HCT116 (cell line): ENCODE data around the gene DENND1A. TPM values are rescaled to one million over a fixed set of nuclear protein-coding genes. Genes with fewer than 3 reads are reported as not detected.

Experiments used
- ATAC-seq: fragments of 200-7000 bp; cut with Tn5 transposase; 2 replicates; pipeline ENCODE4 v1.9.1; 2020; ENCODE audit warnings: mild to moderate bottlenecking, moderate library complexity
- BruUV-seq: library from RNA; stranded (reverse); fragments of 400-500 nt; replicated peaks from 2 replicates; lab custom pipeline; 2021; lab: Mats Ljungman, UMichigan
- CTCF ChIA-PET: fragments of 300-600 bp; sonication (Branson Sonifier 250); formaldehyde crosslinking; loops from one replicate; lab custom pipeline; 2021; ENCODE audit warnings: antibody characterized with exemption; lab: Charles Lee
- POLR2A ChIA-PET: fragments of 300-600, 350-600 bp; sonication (Branson Sonifier 250); formaldehyde crosslinking; loops from one replicate; lab custom pipeline; 2021; ENCODE audit warnings: antibody characterized with exemption; lab: Charles Lee
- RAD21 ChIA-PET, 2 experiments: fragments of 300-600 bp; sonication (Branson Sonifier 250); formaldehyde crosslinking; loops; one replicate each; lab custom pipeline; 2023; ENCODE audit warnings: low total read pairs in 2 of 2; ENCODE audit not compliant: uncharacterized antibody in 2 of 2, unreplicated experiment in 2 of 2, low non-redundant PET in 1 of 2; lab: Charles Lee
- DNase-seq: peaks from one replicate; pipeline ENCODE4 v3.0.0-alpha.2; 2010; ENCODE audit warnings: low read depth, low spot score
- H2AFZ ChIP-seq: fragments of 200-600 bp; shearing (Covaris generic), sonication (generic); 2 replicates; pipeline ENCODE4 v1.6.1; 2017; ENCODE audit warnings: low read depth, mixed run types, mixed read lengths, antibody characterized with exemption, low read length; ENCODE audit not compliant: poor library complexity, severe bottlenecking
- H3K27ac ChIP-seq: 2 replicates; pipeline ENCODE4 v1.5.1; 2012; ENCODE audit warnings: low read depth, low read length
- H3K27me3 ChIP-seq: fragments of 200-600 bp; sonication (generic); 2 replicates; pipeline ENCODE4 v1.6.1; 2016; ENCODE audit warnings: mixed run types, low read length, mixed read lengths; ENCODE audit not compliant: insufficient read depth
- H3K36me3 ChIP-seq, 2 experiments: fragments of 200-500 bp in 1 of 2; fragments of 200-600 bp in 1 of 2; sonication (Bioruptor generic) in 1 of 2; sonication (generic) in 1 of 2; 2 replicates each; pipeline versions ENCODE4 v1.5.1 to v1.6.1; 2014 to 2016; ENCODE audit warnings: low read length in 2 of 2, inconsistent platforms in 1 of 2, mixed read lengths in 1 of 2, mixed run types in 1 of 2; ENCODE audit not compliant: insufficient read depth in 2 of 2, control insufficient read depth in 1 of 2
- H3K4me1 ChIP-seq, 2 experiments: fragments of 200-600 bp in 1 of 2; sonication (generic) in 1 of 2; 2 replicates each; pipeline versions ENCODE4 v1.5.1 to v1.6.1; 2012 to 2017; ENCODE audit warnings: low read length in 2 of 2, inconsistent platforms in 1 of 2, mild to moderate bottlenecking in 1 of 2, mixed read lengths in 1 of 2, mixed run types in 1 of 2, moderate library complexity in 1 of 2; ENCODE audit not compliant: insufficient read depth in 2 of 2, control insufficient read depth in 1 of 2
- H3K4me2 ChIP-seq: fragments of 200-600 bp; sonication (generic); 2 replicates; pipeline ENCODE4 v1.6.1; 2017; ENCODE audit warnings: mixed run types, low read length, mixed read lengths
- H3K4me3 ChIP-seq, 2 experiments: fragments of 200-600 bp in 1 of 2; sonication (generic) in 1 of 2; replicated peaks in 1 of 2; 2 replicates each; pipeline ENCODE4 v1.5.1; 2011 to 2016; ENCODE audit warnings: low read length in 2 of 2, control low read depth in 1 of 2, low read depth in 1 of 2, mild to moderate bottlenecking in 1 of 2, mixed read lengths in 1 of 2, mixed run types in 1 of 2
- H3K79me2 ChIP-seq: fragments of 200-600 bp; sonication (generic); 2 replicates; pipeline ENCODE4 v1.6.1; 2017; ENCODE audit warnings: mild to moderate bottlenecking, mixed run types, low read length, moderate library complexity, mixed read lengths; ENCODE audit not compliant: insufficient read depth
- H3K9ac ChIP-seq: fragments of 200-600 bp; sonication (generic); 2 replicates; pipeline ENCODE4 v1.6.1; 2016; ENCODE audit warnings: low read length, mixed read lengths
- H3K9me2 ChIP-seq: fragments of 200-600 bp; sonication (generic), shearing (Covaris generic); 2 replicates; pipeline ENCODE4 v1.6.1; 2017; ENCODE audit warnings: mixed run types, mild to moderate bottlenecking, moderate library complexity; ENCODE audit not compliant: insufficient read depth
- H3K9me3 ChIP-seq, 2 experiments: fragments of 200-500 bp in 1 of 2; fragments of 200-600 bp in 1 of 2; sonication (Bioruptor generic) in 1 of 2; sonication (generic) in 1 of 2; 2 replicates each; pipeline ENCODE4 v1.6.1; 2014 to 2017; ENCODE audit warnings: low read length in 2 of 2, mixed read lengths in 2 of 2, inconsistent platforms in 1 of 2, low read depth in 1 of 2, mild to moderate bottlenecking in 1 of 2, mixed run types in 1 of 2, moderate library complexity in 1 of 2; ENCODE audit not compliant: control insufficient read depth in 1 of 2, insufficient read depth in 1 of 2
- H4K20me1 ChIP-seq: fragments of 200-600 bp; sonication (generic), shearing (Covaris generic); 2 replicates; pipeline ENCODE4 v1.6.1; 2017; ENCODE audit warnings: mixed run types, mild to moderate bottlenecking, moderate library complexity; ENCODE audit not compliant: insufficient read depth
- ATF3 ChIP-seq: IDR thresholded peaks from 2 replicates; pipeline ENCODE4 v1.6.1; 2012
- CBX3 ChIP-seq: IDR thresholded peaks from 2 replicates; pipeline ENCODE4 v1.6.1; 2012; ENCODE audit warnings: low read depth
- CEBPB ChIP-seq: IDR thresholded peaks from 2 replicates; pipeline ENCODE4 v1.6.1; 2012; ENCODE audit warnings: low read depth
- ELF1 ChIP-seq: IDR thresholded peaks from 2 replicates; pipeline ENCODE4 v1.6.1; 2012; ENCODE audit warnings: low read depth, borderline replicate concordance
- EZH2phosphoT487 ChIP-seq: fragments of 200-600 bp; IDR thresholded peaks from 2 replicates; pipeline ENCODE4 v1.6.1; 2018; ENCODE audit warnings: antibody characterized with exemption, borderline replicate concordance
- FOSL1 ChIP-seq: IDR thresholded peaks from 2 replicates; pipeline ENCODE4 v1.6.1; 2012; ENCODE audit warnings: low read depth
- JUND ChIP-seq: IDR thresholded peaks from 2 replicates; pipeline ENCODE4 v1.6.1; 2012
- POLR2A ChIP-seq: IDR thresholded peaks from 2 replicates; pipeline ENCODE4 v1.7.0; 2011; ENCODE audit warnings: borderline replicate concordance; ENCODE audit not compliant: insufficient read depth, insufficient read length; ENCODE audit errors: extremely low read depth
- POLR2AphosphoS5 ChIP-seq: IDR thresholded peaks from 2 replicates; pipeline ENCODE4 v1.6.1; 2011; ENCODE audit warnings: mild to moderate bottlenecking, low read depth, low read length, moderate library complexity
- RAD21 ChIP-seq: IDR thresholded peaks from 2 replicates; pipeline ENCODE4 v1.6.1; 2012; ENCODE audit warnings: low read depth, mild to moderate bottlenecking
- REST ChIP-seq: IDR thresholded peaks from 2 replicates; pipeline ENCODE4 v1.6.1; 2012; ENCODE audit warnings: low read depth
- SIN3A ChIP-seq: IDR thresholded peaks from 2 replicates; pipeline ENCODE4 v1.6.1; 2012; ENCODE audit warnings: low read depth
- TCF7L2 ChIP-seq: IDR thresholded peaks from 2 replicates; pipeline ENCODE4 v1.7.0; 2011; ENCODE audit warnings: borderline replicate concordance, inconsistent platforms; ENCODE audit not compliant: insufficient read depth, insufficient read length; ENCODE audit errors: extremely low read depth
- YY1 ChIP-seq: IDR thresholded peaks from 2 replicates; pipeline ENCODE4 v1.6.1; 2011; ENCODE audit warnings: low read length, low read depth, moderate library complexity, mild to moderate bottlenecking; ENCODE audit not compliant: insufficient replicate concordance; ENCODE audit errors: extremely low read depth
- ZBTB33 ChIP-seq: IDR thresholded peaks from 2 replicates; pipeline ENCODE4 v1.6.1; 2011; ENCODE audit warnings: mild to moderate bottlenecking, low read length, moderate library complexity; ENCODE audit not compliant: insufficient replicate concordance; ENCODE audit errors: extremely low read depth
- ZFX ChIP-seq: fragments of 450-650 bp; IDR thresholded peaks from 2 replicates; pipeline ENCODE4 v1.6.1; 2017
- ZNF274 ChIP-seq: fragments of 200-500 bp; sonication (Bioruptor generic); IDR thresholded peaks from 2 replicates; pipeline ENCODE4 v1.6.1; 2014; ENCODE audit warnings: mild to moderate bottlenecking, low read depth, low read length, inconsistent platforms
- intact Hi-C: fragments of 100-400 bp; cut with micrococcal nuclease; formaldehyde crosslinking; loops from 2 replicates; pipeline ENCODE4 v1.10.0; 2022
- total RNA-seq: library from RNA; stranded (reverse); gene quantifications from one replicate; pipeline ENCODE4 v1.2.1, GENCODE V29; 2021; ENCODE audit not compliant: unreplicated experiment

The DENND1A gene
- total RNA-seq, 1 experiment from 2014 or later, result 33.0 TPM

- no peaks in the 10 kb centered on the region; the same call in 1 of the 2 replicates for H4K20me1 ChIP-seq
- BruUV-seq, result no TSS peak
- H3K79me2 ChIP-seq, result no peaks in the 10 kb centered on the region
- H3K27me3 ChIP-seq, result no peaks in the 10 kb centered on the region
- H3K4me2 ChIP-seq, result no peak overlapping the region
- H3K27ac ChIP-seq, result no peak overlapping the region
- H3K36me3 ChIP-seq, result no peaks in the 10 kb centered on the region
- no peak overlapping the region for H2AFZ ChIP-seq
- intact Hi-C loops, result no loop called here
- TF ChIP-seq ZNF274 (no peak), RAD21 (no peak), EZH2phosphoT487 (no peak), ELF1 (no peak), REST (no peak), ZBTB33 (no peak), POLR2A (no peak), CEBPB (no peak), FOSL1 (no peak), JUND (no peak), CBX3 (no peak), TCF7L2 (no peak), ZFX (no peak), ATF3 (no peak), SIN3A (no peak), POLR2AphosphoS5 (no peak), YY1 (no peak)
- H3K9ac ChIP-seq, result no peak overlapping the region
- ChIA-PET CTCF (no interaction called here), POLR2A (no interaction called here), RAD21 (no interaction called here)
- H3K4me3 ChIP-seq, result no peak overlapping the region
- H3K9me2 ChIP-seq, result no peaks in the 10 kb centered on the region
- DNase-seq (no peak), ATAC-seq (no peak)
- H3K9me3 ChIP-seq, result no peaks in the 10 kb centered on the region
- H3K4me1 ChIP-seq, result no peaks in the 10 kb centered on the region
Observed at GRCh38 chr9:123676869-123677268, 253.1 kb downstream of the DENND1A start.
